Measurements from ENCODE around the gene ZNF500. TPM values are rescaled to one million over a fixed set of nuclear protein-coding genes. Genes with fewer than 3 reads are reported as not detected.

Gene ZNF500
- total and polyA plus RNA-seq, 12 donors, result 3.8 to 10.5 (median 8.1) TPM

DNA sequence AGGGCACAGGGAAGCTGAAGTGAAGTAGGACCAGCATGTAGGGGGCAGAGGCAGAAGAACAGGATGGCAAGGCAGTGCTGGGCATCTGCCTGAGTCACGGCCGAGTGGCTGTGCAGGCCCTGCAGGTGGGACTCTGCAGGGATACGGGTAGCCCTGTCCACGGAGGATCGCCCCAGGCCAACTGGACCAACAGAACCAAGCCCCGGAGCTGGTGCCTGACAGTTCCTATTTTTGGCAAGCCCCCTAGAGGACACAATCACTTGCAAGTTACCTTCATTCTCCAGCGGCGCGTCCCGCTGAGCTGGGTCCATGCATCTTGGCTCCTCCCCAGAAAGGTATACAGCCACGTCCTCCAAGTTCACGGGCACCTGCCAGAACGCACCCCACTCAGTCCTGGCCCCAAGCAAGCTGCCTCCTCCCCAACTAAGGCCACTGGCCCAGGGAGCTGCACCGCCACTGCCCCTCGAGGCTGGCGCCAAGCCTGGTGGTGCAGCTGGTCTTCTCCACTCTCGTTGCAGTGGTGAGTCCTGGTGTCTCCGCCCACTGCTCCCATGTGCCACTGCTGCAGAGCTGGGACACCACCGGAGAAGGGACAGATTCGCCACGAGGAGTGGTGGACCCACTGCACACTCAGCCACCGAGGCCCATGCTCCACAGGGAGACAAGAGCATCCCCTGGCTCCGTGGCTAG lies 6.6 kb downstream of the ZNF500 start:
- ATAC-seq (no peak), DNase-seq (no peak)
- Histone ChIP-seq H3K4me3 (no peak overlapping the region), H3K9me3 (no peaks in the 10 kb centered on the region), H3K4me1 (peaks cover 0 to 16% (median 5%) of the 10 kb centered on the region in 9 donors), H3K27me3 (no peaks in the 10 kb centered on the region), H3K27ac (no peak overlapping the region), H3K36me3 (peaks cover 5 to 97% (median 49%) of the 10 kb centered on the region in 9 donors)
- TF ChIP-seq, protein P1, sequence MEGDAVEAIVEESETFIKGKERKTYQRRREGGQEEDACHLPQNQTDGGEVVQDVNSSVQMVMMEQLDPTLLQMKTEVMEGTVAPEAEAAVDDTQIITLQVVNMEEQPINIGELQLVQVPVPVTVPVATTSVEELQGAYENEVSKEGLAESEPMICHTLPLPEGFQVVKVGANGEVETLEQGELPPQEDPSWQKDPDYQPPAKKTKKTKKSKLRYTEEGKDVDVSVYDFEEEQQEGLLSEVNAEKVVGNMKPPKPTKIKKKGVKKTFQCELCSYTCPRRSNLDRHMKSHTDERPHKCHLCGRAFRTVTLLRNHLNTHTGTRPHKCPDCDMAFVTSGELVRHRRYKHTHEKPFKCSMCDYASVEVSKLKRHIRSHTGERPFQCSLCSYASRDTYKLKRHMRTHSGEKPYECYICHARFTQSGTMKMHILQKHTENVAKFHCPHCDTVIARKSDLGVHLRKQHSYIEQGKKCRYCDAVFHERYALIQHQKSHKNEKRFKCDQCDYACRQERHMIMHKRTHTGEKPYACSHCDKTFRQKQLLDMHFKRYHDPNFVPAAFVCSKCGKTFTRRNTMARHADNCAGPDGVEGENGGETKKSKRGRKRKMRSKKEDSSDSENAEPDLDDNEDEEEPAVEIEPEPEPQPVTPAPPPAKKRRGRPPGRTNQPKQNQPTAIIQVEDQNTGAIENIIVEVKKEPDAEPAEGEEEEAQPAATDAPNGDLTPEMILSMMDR (IDR thresholded peaks at IDR 0.05), result no peak
- WGBS, 2 donors, result 90 to 91% methylated on average over 23 of the region's 23 CpGs
- intact Hi-C loops (cut with DNase I), result no loop called here

DNA sequence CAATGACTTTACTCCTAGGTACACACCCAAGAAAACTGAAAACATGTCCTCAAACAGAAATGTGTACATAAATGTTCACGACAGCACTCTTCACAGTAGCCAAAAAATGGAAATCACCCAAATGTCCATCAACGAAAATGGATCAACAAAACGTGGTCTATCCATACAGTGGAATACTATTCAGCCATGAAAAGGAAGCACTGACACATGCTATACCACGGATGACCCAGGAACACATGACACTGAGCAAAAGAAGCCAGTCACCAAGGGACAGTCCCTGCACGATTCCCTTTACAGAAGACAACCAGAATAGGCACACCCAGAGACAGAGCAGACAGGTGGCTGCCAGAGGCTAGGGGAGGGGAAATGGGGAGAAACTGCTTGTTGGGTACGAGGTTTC lies 11.3 kb downstream of the ZNF500 start:
- TF ChIP-seq, protein P1 (IDR thresholded peaks at IDR 0.05), result no peak
- Histone ChIP-seq H3K4me1 (no peaks in the 10 kb centered on the region), H3K9me3 (peaks cover 0 to 7% (median 0%) of the 10 kb centered on the region in 11 donors), H3K27ac (no peak overlapping the region), H3K4me3 (no peak overlapping the region), H3K36me3 (peaks cover 3 to 100% (median 65%) of the 10 kb centered on the region in 9 donors), H3K27me3 (no peaks in the 10 kb centered on the region)
- ATAC-seq (no peak), DNase-seq (no peak)
- intact Hi-C loops (cut with DNase I), result no loop called here
- 97 to 100% methylated on average over 6 of the region's 6 CpGs for WGBS, 2 donors

DNA sequence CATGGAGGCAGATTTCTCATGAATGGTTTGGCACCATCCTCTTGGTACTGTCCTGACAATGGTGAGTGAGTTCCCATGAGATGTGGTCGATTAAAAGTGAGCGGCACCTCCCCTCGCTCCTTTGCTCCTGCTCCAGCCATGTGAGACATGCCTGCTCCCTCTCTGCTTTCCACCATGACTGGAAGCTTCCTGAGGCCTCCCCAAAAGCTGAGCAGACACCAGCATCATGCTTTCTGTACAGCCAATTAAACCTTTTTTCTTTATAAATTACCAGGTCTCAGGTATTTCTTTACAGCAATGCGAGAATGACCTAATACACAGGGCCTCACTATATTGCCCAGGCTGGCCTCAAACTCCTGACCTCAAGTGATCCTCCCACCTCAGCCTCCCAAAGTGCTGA lies 12.1 kb downstream of the ZNF500 start:
- Histone ChIP-seq H3K9me3 (peaks cover 0 to 7% (median 0%) of the 10 kb centered on the region in 11 donors), H3K27ac (no peak overlapping the region), H3K4me3 (no peak overlapping the region), H3K36me3 (peaks cover 0 to 100% (median 58%) of the 10 kb centered on the region in 9 donors), H3K4me1 (no peaks in the 10 kb centered on the region), H3K27me3 (no peaks in the 10 kb centered on the region)
- intact Hi-C loops (cut with DNase I), result no loop called here
- ATAC-seq (no peak), DNase-seq (no peak)
- WGBS, 2 donors, result 98 to 99% methylated on average over 4 of the region's 4 CpGs
- TF ChIP-seq, protein P1 (IDR thresholded peaks at IDR 0.05), result no peak

DNA sequence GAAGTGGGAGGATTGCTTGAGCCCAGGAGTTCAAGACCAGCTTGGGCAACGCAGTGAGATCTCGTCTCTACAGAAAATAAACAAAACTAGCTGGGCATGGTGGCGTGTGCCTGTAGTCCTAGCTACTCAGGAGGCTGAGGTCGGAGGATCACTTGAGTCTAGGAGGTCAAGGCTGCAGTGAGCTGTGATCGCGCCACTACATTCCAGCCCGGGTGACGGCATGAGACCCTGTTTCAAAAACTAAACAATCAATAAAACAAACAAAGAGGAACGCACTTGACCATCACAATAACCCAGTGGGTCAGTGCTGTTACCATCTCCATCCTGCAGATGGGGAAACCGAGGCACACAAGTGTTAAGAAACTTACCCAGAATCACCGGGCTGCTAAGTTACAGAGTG lies 13.7 kb downstream of the ZNF500 start:
- Histone ChIP-seq H3K9me3 (peaks cover 0 to 7% (median 0%) of the 10 kb centered on the region in 11 donors), H3K27me3 (no peaks in the 10 kb centered on the region), H3K4me3 (no peak overlapping the region), H3K36me3 (peaks cover 0 to 100% (median 53%) of the 10 kb centered on the region in 9 donors), H3K27ac (no peak overlapping the region), H3K4me1 (no peaks in the 10 kb centered on the region)
- no peak for DNase-seq
- 95 to 96% methylated on average over 11 of the region's 11 CpGs for WGBS, 2 donors
- ATAC-seq, result no peak
- TF ChIP-seq, protein P1 (IDR thresholded peaks at IDR 0.05), result no peak
- intact Hi-C loops (cut with DNase I), result no loop called here

Measured in heart right ventricle (tissue), 16 donors.